Measurements from ENCODE around the gene TBC1D2B.

DNA sequence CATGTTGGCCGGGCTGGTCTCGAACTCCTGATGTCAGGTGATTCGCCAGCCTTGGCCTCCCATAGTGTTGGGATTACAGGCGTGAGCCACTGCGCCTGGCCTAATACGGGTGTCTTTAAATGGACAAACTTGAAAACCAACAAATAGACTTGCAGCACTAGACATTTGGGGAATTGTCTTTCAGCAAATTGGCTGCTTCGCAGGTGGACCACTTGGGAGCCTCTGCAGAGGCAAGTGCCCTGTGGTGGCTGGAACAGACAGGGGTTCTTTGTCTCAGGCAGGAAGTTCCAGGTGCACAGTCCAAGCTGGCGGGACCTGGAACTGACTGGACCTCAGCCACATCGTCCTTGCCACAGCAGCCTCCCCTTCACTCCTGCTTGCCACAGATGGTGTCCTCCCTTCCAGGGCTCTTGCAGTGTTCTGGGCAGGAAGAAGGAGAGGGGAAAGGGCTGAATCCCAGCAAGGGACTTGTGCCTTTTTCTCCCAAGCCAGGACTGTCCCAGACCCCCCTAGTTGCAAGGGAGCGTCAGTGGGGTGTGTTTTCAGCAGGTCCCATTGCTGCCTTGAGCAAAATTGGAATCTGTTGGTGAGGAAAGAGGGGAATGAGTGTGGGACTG lies 94.3 kb downstream of the TBC1D2B start:
- TF ChIP-seq, protein P1, sequence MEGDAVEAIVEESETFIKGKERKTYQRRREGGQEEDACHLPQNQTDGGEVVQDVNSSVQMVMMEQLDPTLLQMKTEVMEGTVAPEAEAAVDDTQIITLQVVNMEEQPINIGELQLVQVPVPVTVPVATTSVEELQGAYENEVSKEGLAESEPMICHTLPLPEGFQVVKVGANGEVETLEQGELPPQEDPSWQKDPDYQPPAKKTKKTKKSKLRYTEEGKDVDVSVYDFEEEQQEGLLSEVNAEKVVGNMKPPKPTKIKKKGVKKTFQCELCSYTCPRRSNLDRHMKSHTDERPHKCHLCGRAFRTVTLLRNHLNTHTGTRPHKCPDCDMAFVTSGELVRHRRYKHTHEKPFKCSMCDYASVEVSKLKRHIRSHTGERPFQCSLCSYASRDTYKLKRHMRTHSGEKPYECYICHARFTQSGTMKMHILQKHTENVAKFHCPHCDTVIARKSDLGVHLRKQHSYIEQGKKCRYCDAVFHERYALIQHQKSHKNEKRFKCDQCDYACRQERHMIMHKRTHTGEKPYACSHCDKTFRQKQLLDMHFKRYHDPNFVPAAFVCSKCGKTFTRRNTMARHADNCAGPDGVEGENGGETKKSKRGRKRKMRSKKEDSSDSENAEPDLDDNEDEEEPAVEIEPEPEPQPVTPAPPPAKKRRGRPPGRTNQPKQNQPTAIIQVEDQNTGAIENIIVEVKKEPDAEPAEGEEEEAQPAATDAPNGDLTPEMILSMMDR (IDR thresholded peaks at IDR 0.05; ENCODE audit: insufficient read depth, low read length, poor library complexity, severe bottlenecking) = no peak
- no peak for TF ChIP-seq EZH2phosphoT487 (conservative IDR thresholded peaks at IDR 0.05; ENCODE audit: low read length)

All from SU-DHL-6 (cell line).